SK-N-SH (cell line): ENCODE results near the gene VMA21.

Experiments used
- CTCF ChIP-seq: fragments of 200-600 bp; sonication (generic); IDR thresholded peaks from 2 replicates; pipeline ENCODE4 v1.6.1; 2017; ENCODE audit warnings: antibody characterized with exemption, mild to moderate bottlenecking, moderate library complexity
- ELF1 ChIP-seq: IDR thresholded peaks from 2 replicates; pipeline ENCODE4 v1.4.0; 2012
- GATA2 ChIP-seq: sonication (generic); formaldehyde crosslinking; IDR thresholded peaks from 2 replicates; pipeline ENCODE4 v1.5.0; 2020; ENCODE audit warnings: mild to moderate bottlenecking, missing genetic modification reagents
- TEAD4 ChIP-seq: IDR thresholded peaks from 2 replicates; pipeline ENCODE4 v1.4.0; 2012; ENCODE audit warnings: mild to moderate bottlenecking, borderline replicate concordance; ENCODE audit not compliant: insufficient read depth
- TF ChIP-seq, protein P1 (sequence below): IDR thresholded peaks from 2 replicates; pipeline ENCODE4 v1.4.0; 2012; ENCODE audit warnings: low read depth

DNA sequence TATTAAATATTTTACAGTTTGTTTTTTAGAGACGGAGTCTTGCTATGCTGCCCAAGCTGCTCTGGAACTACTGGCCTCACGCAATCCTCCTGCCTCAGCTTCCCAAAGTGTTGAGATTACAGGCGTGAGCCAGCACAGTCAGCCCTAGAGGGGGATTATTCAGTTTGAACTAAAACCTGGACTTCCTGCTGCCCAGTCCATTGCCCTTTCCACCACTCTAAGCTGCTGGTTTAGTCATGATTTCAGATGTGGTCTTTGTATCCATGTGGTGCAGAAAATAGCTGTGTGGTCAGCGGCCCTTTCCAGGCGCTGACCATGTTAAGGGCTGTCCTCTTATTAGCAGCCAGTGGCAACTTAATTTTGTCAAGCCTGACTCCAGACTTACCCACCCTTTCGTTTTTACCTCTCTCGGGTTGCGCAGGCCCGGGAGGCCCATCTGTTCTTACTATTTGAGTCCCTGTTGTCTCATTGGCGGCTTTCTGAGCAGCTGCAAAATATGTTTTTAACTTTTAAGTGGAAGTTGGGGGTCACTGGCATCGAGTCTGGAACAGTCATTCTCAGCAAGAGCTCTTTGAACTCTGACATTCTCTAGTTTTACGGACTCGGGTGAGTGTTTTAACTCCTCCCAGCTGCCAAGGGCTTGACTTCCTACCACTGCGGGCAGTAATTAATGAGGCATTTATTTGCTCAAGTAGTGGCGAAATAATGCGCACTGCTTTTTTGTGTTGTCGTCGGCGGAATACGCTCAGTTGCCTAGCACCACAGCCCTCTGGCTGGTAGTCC is 773 bp upstream of the VMA21 start:
- no peak for TF ChIP-seq CTCF
- TF ChIP-seq, protein P1, sequence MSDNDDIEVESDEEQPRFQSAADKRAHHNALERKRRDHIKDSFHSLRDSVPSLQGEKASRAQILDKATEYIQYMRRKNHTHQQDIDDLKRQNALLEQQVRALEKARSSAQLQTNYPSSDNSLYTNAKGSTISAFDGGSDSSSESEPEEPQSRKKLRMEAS = no peak
- TF ChIP-seq TEAD4 = no peak
- TF ChIP-seq ELF1 = no peak
- no peak for TF ChIP-seq GATA2 (CRISPR knock-in tag)
